Right lung (tissue), 5 donors: ENCODE measurements around the gene PHF23. TPM values are rescaled to one million over a fixed set of nuclear protein-coding genes. Genes with fewer than 3 reads are reported as not detected.
"Not testable (repeated sequence)": the region's sequence is repeated elsewhere in the genome, so short reads cannot be mapped to it uniquely, and the experiment has no call there.

Source experiments
- DNase-seq, 2 donors: peaks; one replicate each; pipeline ENCODE4 v3.0.0-alpha.2; 2013
- polyA plus RNA-seq, 5 donors: library from polyadenylated mRNA; unstranded; fragments of 120-200 nt; gene quantifications; one replicate each; pipeline versions ENCODE4 v1.2.1 to v1.2.3, GENCODE V29; 2013; ENCODE audit warnings: inconsistent platforms in 1 of 5, low replicate concordance in 1 of 5; ENCODE audit not compliant: insufficient read length in 5 of 5, insufficient read depth in 1 of 5

PHF23 gene
- polyA plus RNA-seq, 5 donors = 32.7 to 58.8 (median 46.7) TPM

DNA sequence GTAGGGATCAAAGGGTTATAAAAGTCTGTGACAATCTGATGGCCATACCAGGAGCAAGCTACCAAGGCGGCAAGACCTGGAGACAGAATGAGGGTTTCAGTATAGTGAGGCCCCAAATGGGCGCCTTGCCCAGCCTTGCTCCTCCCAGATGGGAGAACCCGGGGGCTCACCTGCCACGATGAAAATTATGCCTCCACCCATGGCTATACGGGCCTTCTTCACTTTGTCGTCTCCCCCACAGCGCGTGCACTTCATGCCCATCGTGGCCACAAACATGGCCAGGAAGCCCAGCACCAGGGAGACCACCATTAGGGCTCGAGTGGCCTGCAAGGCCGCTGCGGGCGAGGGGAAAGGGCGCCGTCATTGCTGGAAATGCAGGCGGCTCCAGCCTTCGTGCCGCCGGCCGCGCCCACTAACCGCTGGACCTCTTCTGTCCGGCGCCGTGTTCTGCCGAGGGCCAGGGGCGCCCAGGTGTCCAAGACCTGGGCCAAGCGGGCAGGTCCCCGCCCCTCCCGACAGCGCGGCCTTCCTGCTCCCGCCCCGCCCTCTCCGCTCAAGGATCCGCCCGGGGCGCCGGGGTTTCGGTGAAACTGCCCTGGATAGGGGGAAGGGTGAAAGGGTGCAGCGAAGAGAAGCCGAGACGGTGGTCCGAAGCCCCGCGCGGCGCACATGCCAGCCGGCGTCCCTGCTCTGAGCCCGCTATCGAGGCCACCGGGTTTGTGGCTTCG lies 21.6 kb upstream of the PHF23 start:
- peak; percentile 32 to 43 for DNase-seq

DNA sequence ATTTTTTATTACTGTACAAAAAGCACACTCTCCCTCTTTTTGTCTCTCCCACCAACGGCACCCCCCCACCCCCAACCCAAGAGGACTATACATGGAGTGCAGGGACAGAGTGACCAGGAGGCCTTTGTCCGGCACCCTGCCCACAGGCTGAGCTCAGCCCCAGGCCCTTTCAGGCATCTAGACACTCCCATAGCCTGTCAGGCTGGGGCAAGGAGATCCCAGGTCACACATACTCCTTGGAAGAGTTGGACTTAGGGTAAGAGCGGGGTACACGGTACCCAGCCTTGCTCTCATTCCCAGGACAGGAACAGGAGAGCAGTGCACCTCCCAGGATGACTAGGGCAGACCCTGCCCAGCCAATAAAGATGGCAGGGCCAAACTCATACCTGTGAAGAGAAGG lies 20.9 kb upstream of the PHF23 start:
- no peak for DNase-seq

DNA sequence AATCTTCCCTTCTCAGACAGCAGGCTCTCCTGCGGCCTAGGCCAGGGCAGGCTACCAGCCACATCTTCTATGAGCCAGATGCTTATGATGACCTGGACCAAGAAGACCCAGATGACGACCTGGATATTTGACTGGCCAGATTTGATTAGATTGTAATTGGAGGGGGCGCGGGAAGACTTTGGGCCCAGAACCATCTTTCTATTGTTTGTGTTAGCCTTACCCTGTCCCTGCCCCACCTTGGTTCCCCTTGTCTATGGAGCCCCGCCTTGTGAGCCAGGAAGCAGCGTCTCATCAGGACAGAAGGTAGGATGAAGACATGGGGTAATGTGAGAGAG lies 20.3 kb upstream of the PHF23 start:
- DNase-seq = no peak

DNA sequence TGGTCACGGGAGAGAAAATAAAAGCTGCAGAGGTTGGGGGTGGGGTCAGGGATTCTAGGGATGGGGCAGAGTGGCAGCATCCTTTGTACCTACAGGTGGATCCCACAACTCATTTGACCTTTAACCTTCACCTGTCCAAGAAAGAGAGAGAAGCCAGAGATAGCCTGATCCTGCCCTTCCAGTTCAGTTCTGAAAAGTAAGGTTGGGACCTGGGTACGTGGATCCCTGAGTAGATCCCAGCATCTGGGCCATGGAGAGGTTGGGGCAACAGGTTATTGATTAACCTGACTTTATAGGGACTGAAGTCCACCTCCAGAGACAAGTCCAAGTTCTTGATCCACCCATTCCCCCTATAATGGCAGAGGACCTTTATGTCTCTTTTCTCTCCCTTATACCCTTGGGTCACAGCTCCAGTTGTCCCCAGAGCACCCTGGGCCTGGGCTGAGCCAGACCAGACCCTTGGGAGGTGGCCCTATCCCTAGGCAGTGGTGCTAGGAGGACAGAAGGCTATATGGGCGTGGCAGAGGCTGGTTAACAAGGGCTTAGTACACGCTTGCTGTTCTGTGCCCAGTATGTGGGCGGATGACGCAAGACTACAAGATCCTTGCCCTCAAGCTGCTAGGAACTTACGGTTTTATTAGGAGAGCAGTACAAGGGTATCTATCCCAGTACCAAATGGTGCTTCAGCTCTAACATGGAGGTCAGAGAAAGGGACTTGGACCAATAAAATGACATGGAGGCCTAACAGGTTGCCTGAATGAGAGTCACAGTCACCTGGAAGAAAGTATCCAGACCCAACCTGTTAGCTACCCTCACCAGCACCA lies 19.7 kb upstream of the PHF23 start:
- no peak for DNase-seq

DNA sequence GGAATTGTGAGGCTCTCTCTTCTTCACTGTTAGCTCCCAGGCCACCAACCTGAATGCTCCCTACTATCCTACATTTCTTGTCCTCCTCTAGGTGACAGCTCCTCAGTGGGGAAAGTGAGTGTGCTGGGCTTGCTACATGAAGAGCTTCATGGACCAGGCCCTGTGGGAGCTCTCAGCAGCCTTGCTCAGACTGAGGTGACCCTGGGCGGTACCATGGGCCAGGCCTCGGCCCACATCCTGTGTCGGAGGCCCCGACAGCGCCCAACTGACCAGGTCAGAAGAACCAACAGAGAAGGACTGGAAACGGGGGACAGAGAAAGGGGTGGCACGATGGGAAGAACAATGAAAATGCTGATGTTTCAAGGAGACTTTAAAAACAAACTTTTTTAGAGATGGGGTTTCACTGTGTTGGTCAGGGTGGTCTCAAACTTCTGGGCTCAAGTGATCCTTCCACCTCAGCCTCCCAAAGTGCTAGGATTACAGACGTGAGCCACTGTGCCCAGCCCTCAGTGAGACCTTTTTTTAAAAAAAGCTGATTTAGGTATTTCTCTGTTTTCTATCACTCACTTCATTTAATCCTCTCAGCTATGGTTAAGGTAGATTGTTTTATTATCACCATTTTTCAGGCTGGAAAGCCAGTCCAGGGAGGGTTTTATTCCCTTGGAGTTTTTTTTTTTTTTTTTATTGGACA lies 17.7 kb upstream of the PHF23 start:
- no peak for DNase-seq

DNA sequence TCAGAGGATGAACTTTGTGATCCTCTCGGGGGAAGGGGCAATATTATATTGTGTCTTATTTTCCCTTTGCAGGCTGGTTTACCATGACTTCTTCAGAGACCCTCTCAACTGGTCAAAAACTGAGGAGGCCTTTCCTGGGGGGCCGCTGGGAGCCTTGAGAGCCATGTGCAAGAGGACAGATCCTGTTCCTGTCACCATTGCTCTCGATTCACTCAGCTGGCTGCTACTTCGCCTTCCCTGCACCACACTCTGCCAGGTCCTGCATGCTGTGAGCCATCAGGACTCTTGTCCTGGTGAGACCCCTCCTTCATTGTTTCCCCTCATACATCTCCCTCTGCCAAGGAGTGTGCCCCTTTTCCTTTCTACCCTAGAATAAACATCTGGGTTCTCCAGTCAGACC lies 15.3 kb upstream of the PHF23 start:
- DNase-seq = no peak

DNA sequence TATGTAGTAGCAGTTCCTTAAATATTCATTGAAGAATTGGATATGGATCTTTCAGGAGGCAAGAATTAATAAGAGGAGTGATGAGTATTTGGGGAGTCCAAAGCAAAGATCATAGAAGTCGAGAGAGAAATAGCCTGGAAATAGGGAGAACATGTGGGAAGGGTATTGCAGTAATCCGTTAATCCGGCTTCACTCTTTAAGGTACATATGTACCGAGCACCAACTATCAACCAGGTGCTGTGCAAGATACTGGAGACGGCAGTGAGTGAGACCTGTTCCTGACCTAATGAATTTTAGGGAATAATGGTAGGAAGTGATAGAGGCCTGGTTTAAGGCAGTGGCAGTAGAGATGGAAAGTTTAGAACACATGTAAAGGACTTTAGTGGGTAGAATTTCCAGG lies 13.8 kb upstream of the PHF23 start:
- DNase-seq = no peak

DNA sequence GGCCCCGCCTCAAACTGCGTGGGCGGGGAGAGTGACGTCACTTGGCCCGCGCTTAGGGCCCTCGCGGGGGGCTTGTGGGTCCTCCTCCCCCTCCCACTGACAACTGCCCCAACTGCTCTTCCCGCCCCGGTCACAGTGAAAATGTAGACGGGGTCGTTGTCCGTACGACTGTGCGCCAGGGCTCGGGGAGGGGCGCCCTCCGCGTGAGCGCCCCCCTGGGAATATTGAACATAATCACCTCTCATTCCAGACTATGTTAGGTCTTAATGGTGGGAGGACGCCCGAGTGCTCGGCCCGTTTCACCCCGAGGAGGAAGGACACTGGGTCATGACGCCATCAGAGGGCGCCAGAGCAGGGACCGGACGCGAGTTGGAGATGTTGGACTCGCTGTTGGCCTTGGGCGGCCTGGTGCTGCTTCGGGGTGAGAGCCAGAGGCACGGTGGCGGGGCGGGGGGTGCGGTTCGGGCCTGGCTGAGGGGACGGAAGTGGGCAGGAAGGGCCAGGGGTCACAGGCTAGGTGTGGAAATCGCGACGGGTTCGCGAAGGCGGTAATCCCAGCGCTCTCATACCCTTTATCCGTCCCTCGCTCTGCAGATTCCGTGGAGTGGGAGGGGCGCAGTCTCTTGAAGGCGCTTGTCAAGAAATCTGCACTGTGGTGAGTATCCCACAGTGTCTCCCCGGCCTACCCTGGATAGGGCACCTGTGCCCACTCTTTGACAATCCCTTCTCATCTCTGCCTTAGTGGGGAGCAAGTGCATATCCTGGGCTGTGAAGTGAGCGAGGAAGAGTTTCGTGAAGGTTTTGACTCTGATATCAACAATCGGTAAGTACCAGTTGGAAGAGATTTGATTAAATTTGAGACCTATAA lies 13.2 kb upstream of the PHF23 start, which contains the start of gene ELP5:
Gene ELP5 (plus strand): TSS at position 40 of the 868 bp plus-strand sequence. CDS start 336 bp downstream, at position 376.
- peak; percentile 99 to 100 for DNase-seq

DNA sequence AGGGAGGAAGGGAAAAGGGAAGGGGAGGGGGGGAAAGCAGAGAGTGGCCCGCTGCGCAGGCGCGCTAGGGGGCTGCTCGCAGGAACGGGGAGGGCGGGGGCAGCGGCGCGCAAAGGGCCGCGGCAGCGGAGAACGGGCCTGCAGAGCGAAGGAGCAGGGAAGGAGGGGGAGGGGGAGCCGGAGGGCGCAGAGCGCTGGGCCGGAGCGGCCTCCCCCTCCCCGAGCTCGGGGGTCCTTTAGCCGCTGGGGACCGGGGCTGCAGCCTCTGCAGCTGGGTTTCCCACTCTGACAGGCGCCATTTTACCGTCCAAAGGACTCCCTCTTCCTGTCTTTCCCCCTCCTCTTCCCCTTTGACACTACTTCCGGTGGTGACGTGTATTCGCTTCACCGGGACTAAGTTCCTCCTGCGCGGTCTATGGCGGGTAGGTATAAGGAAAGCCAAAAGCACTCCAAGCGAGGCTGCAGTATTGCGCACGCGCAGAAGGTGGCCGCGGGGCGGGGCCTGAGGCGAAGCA lies 12.5 kb upstream of the PHF23 start, which contains the start of gene CTDNEP1:
Gene CTDNEP1 (minus strand): TSS at position 74 of the 515 bp plus-strand sequence. CDS start 438 bp downstream, outside the sequence.
- DNase-seq = no peak

DNA sequence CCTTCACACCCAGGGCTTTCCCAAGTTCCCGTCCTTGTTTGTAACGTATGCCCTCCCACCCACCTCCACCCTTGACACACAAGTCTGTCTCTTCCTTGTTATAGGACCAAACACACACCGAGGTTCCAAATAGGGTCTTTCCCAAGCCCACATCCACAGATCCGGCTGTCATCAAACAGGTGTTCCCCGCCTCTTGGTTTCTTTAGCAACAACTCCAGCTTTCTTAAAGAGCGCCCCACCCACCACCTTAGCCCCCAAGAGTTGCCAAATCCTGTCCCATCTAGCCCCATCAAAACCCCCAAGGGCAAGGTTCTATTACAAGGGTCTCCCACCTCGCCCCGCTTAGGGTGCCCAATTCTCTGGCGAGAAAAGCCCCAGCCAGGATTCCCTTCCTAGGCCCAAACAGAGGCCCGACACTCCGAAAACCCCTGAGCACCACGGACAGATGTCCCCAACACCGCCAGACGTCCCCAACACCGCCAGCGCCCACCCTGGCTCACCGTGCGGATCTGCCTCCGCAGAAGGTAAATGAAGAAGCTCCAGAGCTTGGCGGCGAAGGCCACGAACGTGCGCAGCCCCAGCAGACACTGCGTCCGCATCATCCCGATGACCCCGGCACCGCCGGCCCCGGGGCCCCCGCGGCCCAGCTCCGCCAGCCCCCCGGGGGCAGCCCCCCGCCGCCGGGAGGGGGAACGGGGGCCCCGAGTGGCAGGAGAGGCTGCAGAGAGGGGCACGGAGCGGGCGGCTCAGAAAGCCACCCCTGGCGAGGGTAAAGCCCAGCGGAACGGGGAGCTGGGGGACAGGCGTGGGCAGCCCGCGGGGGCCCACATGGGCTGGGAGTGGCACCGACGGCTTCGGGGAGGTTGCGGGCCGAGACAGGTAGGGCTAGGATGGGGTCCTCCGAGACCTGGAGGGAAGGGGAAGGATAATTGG lies 11.7 kb upstream of the PHF23 start:
- DNase-seq = no peak

DNA sequence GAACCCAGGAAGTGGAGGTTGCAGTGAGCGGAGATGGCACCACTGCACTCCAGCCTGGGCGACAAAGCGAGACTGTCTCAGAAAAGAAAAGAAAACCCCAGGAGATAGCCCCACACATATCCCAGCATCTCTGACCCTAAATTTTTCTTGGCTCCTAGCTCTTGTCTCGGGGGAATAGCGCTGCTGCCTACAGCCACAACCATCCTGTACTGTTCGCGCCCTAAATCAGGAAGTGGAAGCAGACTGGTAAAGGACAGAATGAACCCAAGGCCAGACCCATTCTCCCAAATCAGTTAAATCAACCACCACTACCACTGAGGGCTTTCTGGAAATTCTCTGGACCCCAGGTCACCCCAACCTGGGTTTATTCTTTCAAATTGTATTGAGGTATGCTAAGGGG lies 10.6 kb upstream of the PHF23 start:
- no peak for DNase-seq

DNA sequence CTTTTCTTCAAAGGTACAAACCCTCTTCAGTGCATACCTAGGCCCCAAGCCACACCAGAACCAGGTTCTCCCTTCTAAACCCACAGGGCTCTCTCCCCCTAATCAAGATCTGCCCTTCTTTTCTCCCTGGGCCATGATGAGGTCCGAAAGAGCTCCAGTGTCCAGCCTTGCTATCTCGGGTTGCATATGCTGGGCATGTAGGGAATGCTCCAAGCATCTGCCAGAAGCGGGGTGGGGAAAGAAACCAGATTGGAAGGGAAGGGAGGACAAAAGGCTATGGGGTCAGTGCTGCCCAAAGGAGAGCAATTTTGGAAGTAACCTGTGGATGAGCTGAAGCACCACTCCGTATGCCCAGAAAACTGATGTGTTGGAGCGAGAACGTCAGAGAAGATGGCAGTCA lies 10.0 kb upstream of the PHF23 start:
- no peak for DNase-seq

DNA sequence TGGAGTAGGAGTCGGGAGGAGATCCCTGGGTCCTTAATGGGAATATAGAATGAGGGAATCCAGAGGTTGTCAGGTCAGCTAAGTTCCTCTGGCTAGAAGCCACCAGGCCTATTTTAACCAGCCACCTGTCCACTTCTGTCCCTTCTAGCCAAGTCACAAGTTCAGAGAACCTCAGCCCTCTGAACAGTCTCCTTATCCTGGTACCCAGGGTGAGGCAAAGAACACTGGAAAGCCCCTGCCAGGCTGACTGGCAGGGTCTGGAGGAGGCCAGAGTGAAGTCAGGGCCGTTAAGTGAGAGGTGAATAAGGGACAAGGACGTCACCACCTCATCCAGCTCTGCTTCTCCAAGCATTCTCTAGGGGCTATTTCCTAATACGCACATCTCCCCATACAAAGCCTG lies 9.5 kb upstream of the PHF23 start:
- no peak for DNase-seq

DNA sequence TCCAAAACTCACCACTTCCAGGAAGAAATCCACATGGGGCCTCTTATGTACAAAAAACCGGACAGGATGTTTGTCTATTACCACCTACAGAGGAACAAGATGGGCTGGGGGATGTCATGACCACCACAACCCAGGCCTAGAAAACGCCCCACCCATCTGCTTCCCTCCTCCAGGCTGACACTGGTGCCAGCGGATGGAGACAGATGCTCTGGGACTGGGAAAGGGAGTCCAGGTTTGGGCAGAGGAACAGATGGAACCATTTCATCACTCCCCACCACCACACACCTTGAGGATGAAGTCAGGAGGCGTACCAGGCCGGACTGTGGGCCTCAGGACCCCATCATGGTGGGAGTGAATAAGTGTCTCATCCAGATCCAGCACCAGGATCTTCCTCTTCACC lies 7.5 kb upstream of the PHF23 start:
- DNase-seq = no peak

DNA sequence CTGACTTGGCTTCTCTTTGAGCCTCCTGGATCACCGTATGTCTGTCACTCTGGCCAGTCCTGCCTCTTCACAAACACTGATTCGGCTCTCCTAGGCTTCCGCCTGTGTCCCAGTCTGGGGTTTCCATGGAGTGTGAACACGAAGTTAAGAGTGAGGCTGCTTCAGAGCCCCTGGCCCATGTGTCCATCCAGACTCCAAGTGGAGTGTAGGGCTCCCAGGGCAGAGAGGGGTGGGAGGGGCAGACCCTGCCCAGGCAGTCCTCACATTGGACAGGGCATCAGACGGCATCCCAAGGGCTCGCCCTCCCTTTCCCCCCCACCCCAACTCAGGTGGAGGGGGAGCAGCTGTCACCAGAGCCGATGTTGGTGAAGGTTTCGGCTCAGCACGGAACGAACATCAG lies 4.6 kb upstream of the PHF23 start:
- not testable (repeated sequence) for DNase-seq

DNA sequence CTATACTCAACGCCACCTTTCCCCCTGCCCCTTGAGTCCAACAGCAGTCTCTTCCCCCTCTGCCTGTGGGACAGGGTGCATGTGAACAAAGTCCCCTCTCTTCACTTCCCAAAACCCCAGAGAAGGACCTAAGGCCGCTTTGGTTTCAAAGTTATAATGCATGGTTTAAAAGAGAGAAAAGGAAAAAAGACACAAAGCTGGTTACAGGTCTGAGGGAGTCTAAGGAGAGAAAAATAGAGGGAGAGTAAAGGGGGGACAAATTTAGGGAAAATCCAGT lies 4.1 kb upstream of the PHF23 start:
- no peak for DNase-seq

DNA sequence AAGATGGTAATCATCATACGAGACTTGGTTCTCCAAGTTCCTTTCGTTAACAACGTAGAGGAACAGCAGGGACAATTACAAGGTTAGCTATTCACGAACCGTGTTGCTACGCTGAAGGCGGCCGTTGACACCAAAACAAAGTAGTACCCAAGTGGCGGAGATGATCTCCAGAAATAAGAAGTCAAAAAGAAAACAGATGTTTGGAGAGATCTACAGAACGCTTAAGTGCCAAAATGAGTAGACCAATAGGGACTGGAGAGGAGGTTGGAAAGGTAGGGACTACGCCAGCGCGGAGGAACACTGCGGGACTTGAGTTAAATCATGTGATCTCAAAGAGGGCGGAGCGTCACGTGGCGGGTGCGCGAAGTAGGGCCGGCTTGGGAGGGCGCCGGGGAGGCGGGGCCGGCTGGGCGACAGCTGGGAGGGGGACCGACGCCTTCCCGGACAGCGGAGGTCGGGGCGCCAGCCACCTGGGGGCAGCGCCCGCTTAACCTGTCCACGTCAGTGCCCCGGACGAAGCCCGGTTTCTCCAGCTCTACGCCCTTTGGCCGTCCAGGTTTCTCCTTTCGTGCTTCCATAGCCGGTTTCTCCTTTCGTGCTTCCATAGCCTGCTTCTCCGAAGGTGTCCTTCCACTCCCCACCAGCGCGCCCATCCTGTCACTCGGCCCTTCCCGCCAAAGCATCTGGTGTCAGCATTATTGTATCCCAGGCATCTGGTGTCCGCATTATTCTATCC lies 3.6 kb upstream of the PHF23 start:
- peak; percentile 95 to 97 for DNase-seq

DNA sequence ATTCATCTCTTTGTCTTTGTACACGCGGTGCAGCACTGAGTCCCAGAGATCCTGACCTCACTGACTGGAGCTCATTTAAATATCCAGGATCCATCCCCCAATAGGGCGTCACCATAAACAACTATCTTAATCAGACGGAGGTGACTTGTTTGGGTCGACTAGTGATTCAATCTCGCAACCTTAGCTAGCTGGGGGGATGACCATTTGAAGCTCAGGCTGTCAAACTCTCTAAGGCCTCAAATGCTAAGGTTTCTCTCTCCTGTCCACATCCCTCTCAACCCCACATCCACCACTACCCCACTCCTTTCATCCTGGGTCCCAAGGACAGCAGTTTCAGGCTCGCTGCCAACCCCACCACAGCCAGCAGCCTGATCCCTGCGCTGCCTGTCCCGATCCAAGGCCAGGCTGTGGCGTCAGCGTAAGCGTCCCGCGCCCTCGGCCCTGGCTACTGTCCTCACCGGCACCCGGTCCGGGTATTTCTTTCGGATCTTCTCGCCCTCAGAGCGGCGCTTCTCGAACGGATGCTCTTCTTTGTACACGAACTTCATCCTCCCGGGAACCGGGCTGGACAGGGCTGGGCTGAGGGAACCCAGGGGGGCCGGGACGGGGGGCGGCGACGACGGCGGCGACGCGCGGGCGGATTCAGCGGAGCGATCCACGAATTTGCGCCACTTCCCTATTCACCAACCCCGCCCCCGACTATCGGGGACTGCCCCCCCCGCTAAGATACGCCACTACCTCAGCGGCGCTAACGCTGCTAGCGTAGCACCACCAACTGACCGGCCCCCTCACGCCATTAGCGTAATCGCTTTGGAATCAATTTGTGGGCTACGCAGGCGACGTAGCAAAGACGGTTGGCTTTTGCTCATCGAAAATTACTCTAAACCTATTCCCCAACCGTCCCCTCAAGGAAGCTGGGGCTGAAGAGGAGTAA lies 2.8 kb upstream of the PHF23 start, which contains the start of gene GABARAP:
Gene GABARAP (minus strand): TSS at position 667 of the 934 bp plus-strand sequence. CDS start 119 bp downstream, at position 548.
- peak; percentile 97 to 98 for DNase-seq
